GM12864 (cell line): ENCODE measurements around the gene LOC128125822.

Experiments
- DNase-seq: peaks from one replicate; pipeline ENCODE4 v3.0.0-alpha.2; 2011; ENCODE audit warnings: low read depth
- H3K4me3 ChIP-seq: 2 replicates; pipeline ENCODE4 v1.5.1; 2011; ENCODE audit warnings: mild to moderate bottlenecking, low read depth, low read length, control low read depth
- CTCF ChIP-seq: IDR thresholded peaks from 2 replicates; pipeline ENCODE4 v1.5.1; 2011; ENCODE audit warnings: low read depth, mild to moderate bottlenecking, moderate library complexity, low read length, control low read depth, inconsistent platforms; ENCODE audit errors: missing control alignments

The LOC128125822 gene

GRCh38 chr6:63543001-63543400 lies 29.3 kb upstream of the LOC128125822 start:
- no peak overlapping the region for H3K4me3 ChIP-seq
- no peak for TF ChIP-seq CTCF
- DNase-seq = no peak

- TF ChIP-seq CTCF = no peak
- no peak for DNase-seq
- no peak overlapping the region for H3K4me3 ChIP-seq
Observed at GRCh38 chr6:63543982-63544381, 28.3 kb upstream of the LOC128125822 start.

- TF ChIP-seq CTCF = no peak
- no peak overlapping the region for H3K4me3 ChIP-seq
- no peak for DNase-seq
Observed at GRCh38 chr6:63546236-63546635, 26.0 kb upstream of the LOC128125822 start.

GRCh38 chr6:63546697-63547096 lies 25.6 kb upstream of the LOC128125822 start:
- H3K4me3 ChIP-seq = no peak overlapping the region
- TF ChIP-seq CTCF = no peak
- no peak for DNase-seq

- no peak for DNase-seq
- no peak for TF ChIP-seq CTCF
Observed at GRCh38 chr6:63549076-63549475, 23.2 kb upstream of the LOC128125822 start.

GRCh38 chr6:63553208-63553607 lies 19.1 kb upstream of the LOC128125822 start:
- TF ChIP-seq CTCF = no peak
- no peak overlapping the region for H3K4me3 ChIP-seq
- DNase-seq = peak; percentile 71

More at GRCh38 chr6:63549076-63549475, 23.2 kb upstream of the LOC128125822 start:
- H3K4me3 ChIP-seq = no peak overlapping the region

GRCh38 chr6:63553900-63554299 lies 18.4 kb upstream of the LOC128125822 start:
- no peak for TF ChIP-seq CTCF
- H3K4me3 ChIP-seq = no peak overlapping the region
- no peak for DNase-seq
